ENCODE measurements around the gene CLCN4. TPM values are rescaled to one million over a fixed set of nuclear protein-coding genes. Genes with fewer than 3 reads are reported as not detected.

CLCN4 gene
- total and polyA plus RNA-seq, 9 donors, result 0.36 to 4.2 (median 3.0) TPM

- Histone ChIP-seq H3K27me3 (no peaks in the 10 kb centered on the region), H3K36me3 (no peaks in the 10 kb centered on the region), H3K4me3 (no peak overlapping the region), H3K4me1 (ENCODE audit: insufficient read depth) (no peaks in the 10 kb centered on the region), H3K27ac (no peak overlapping the region), H3K9me3 (no peaks in the 10 kb centered on the region)
- intact Hi-C loops (cut with DNase I), result loop anchor here in 2 of 4 donors (10.0 kb wide), 2 partner anchors 250 to 340 kb away; partner anchors contain the start of gene SHROOM2 (in 1 of the 2)
- no peak for TF ChIP-seq CTCF (IDR thresholded peaks at IDR 0.05)
- no peak for TF ChIP-seq POLR2A (IDR thresholded peaks at IDR 0.05)
- 91 to 92% (median 92%) methylated on average over 20 of the region's 20 CpGs for WGBS, 3 donors
- no peak for DNase-seq
Measured at GRCh38 chrX:10124506-10125247, 32.1 kb upstream of the CLCN4 start.

- Histone ChIP-seq H3K4me1 (ENCODE audit: insufficient read depth) (no peaks in the 10 kb centered on the region), H3K27me3 (no peaks in the 10 kb centered on the region), H3K27ac (no peak overlapping the region), H3K4me3 (no peak overlapping the region), H3K36me3 (no peaks in the 10 kb centered on the region), H3K9me3 (no peaks in the 10 kb centered on the region)
- TF ChIP-seq EP300 (IDR thresholded peaks at IDR 0.05), result no peak
- no peak for TF ChIP-seq POLR2A (IDR thresholded peaks at IDR 0.05)
- no peak for TF ChIP-seq CTCF (IDR thresholded peaks at IDR 0.05)
- no peak for DNase-seq
- intact Hi-C loops (cut with DNase I), result loop anchor here in 2 of 4 donors (10.0 kb wide), 2 partner anchors 250 to 340 kb away; partner anchors contain the start of gene SHROOM2 (in 1 of the 2)
- 69 to 89% (median 71%) methylated on average over 13 of the region's 13 CpGs for WGBS, 3 donors
Measured at GRCh38 chrX:10125248-10125615, 31.5 kb upstream of the CLCN4 start.

GRCh38 chrX:10126044-10126443, 30.7 kb upstream of the CLCN4 start:
- Histone ChIP-seq H3K27ac (no peak overlapping the region), H3K9me3 (no peaks in the 10 kb centered on the region), H3K4me1 (ENCODE audit: insufficient read depth) (no peaks in the 10 kb centered on the region), H3K4me3 (no peak overlapping the region), H3K27me3 (no peaks in the 10 kb centered on the region), H3K36me3 (no peaks in the 10 kb centered on the region)
- TF ChIP-seq CTCF (IDR thresholded peaks at IDR 0.05), result no peak
- TF ChIP-seq EP300 (IDR thresholded peaks at IDR 0.05), result no peak
- no peak for TF ChIP-seq POLR2A (IDR thresholded peaks at IDR 0.05)
- no peak for DNase-seq
- 86 to 88% (median 87%) methylated on average over 23 of the region's 23 CpGs for WGBS, 3 donors
- intact Hi-C loops (cut with DNase I), result loop anchor here in 2 of 4 donors (10.0 kb wide), 2 partner anchors 251 to 341 kb away; partner anchors contain the start of gene SHROOM2 (in 1 of the 2)

GRCh38 chrX:10126834-10127233, 29.9 kb upstream of the CLCN4 start:
- Histone ChIP-seq H3K36me3 (no peaks in the 10 kb centered on the region), H3K27ac (no peak overlapping the region), H3K9me3 (no peaks in the 10 kb centered on the region), H3K4me1 (ENCODE audit: insufficient read depth) (no peaks in the 10 kb centered on the region), H3K4me3 (no peak overlapping the region), H3K27me3 (no peaks in the 10 kb centered on the region)
- intact Hi-C loops (cut with DNase I), result loop anchor here in 2 of 4 donors (10.0 kb wide), 2 partner anchors 252 to 342 kb away; partner anchors contain the start of gene SHROOM2 (in 1 of the 2)
- WGBS, 3 donors, result 80 to 90% (median 90%) methylated on average over 10 of the region's 10 CpGs
- TF ChIP-seq CTCF (IDR thresholded peaks at IDR 0.05), result no peak
- TF ChIP-seq POLR2A (IDR thresholded peaks at IDR 0.05), result no peak
- no peak for TF ChIP-seq EP300 (IDR thresholded peaks at IDR 0.05)
- DNase-seq, result no peak

Measured in ovary (tissue), 9 donors.